Effector CD8-positive, alpha-beta T cell (primary cell): ENCODE measurements around the gene ADAR.

Source experiments
- DNase-seq: peaks from one replicate; lab custom pipeline; 2025; lab: John Stamatoyannopoulos, UW

The ADAR gene

DNA sequence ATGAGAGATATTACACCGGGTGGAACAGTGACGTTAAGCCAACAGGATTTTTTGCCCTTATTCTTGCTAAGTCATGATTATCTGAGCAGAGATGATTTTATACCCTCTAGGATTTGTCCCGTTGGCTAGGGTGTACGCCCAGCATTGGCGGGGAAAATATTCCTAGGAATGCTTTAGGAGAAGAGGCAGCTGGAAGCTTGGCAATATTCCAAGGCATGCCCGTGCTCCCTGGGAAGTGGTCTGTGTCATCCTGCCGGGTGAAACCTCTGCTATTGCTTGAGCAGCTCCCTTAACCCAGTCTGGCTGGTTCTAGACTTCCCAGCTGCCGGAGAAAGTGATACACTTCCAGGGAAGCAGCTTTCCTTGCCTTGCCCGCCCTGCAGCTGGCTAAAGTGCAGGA is 24.2 kb downstream of the ADAR start:
- DNase-seq = no peak

DNA sequence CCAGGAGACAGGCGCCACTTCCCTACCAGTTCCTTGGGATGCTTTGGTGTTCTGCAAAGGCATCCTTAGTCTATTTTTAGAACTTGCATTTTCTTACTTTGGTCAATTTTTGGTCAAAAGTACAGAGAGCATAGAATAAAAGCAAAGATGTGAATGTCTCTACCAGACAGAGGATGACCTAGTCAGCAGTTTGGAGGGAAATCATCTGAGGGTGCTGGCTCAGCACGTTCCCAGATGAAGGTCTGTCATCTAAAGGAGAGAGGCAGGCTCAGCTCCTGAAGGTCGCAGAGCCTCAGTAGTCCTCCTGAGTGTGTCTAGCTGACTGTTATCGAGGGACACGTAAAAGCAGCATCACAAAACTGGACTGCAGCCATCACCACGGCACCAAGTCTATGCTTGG is 25.1 kb downstream of the ADAR start:
- no peak for DNase-seq

DNA sequence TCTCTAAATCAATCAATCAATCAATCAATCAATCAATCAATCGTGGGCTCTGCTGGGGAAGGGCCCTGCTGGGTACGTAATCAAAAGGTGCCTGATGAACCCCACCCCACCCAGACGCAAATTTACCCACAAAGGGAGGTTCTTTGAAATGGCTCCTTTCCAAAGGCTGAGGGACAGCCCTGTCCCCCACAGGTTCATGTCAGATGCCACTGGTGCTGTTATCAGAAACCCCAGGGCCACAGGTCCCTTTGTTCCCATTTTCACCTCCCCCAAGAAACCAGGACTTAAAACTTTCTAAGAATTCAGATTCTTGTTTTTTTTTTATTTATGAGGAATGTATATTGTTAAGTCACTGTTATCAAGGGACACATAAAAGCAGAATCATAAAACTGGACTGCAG is 26.2 kb downstream of the ADAR start:
- DNase-seq = no peak

DNA sequence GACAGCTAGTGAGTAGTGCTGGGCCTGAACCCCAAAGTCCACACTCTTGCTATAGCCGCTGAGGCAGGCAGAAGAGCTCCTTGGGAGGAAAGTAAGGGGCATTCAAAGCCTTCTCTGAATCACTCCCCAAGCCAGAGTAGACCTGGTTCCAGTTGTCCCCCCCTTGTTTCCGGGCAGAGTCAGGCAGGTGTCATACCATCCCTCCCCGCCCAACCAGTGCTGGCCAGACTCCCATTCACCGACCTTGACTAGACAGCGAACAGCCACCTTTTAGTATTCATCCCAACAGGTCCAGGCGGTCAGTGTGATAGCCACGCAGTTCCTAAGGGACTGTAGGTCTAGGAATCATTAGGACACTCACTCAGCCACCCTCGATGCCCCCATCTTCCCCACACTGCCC is 28.6 kb downstream of the ADAR start:
- no peak for DNase-seq

DNA sequence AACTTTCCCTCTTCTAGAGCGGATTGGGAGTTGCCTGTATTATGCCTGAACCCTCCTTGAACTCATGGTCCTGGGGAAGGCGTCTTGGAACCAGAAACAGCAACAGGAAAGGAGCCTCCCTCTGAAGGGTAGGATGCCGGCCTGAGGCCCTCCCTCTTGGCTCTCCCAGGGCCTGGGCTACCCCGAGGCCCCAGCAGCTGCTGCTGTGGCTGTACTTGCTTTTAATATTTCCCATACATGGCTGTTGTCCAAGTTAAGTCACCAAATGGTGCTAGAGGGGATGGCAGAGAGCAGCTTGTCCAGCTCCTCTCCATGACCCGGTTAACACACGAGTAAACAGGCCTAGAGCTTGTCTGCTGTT is 29.9 kb downstream of the ADAR start:
- no peak for DNase-seq

DNA sequence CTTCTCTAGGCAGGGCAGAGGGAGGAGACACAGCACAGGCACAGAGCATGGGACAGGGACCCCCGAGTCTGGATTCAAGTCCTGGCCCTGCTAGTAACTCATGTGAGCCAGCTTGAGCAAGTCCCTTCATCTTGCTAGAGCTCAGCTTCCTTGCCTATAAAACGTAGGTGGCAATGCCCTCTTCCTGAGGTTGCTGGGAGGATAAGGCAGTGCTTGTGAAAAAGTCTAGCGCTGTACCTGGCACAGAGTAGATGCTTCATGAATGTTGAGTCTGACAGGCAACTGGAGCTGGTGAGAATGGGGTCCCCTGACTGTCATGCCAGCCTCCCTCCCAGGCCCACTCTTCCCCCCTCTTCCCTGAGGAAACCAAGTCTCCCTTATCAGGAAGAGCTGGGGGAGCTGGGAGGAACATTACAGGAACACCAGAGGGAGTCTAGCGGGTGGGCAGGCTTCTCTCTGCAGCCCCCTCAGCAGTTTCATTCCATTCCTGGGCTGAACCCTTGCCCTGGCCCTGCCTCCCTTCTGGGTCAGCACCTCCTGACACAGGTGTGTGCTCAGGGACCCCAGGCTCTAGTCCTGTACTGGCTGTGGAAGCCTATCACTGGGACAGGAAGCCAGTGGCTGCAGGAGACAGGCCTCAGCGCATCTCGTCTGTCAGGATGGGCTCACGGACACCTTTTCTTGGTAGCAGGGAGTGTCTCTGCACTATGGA is 30.5 kb downstream of the ADAR start:
- no peak for DNase-seq

DNA sequence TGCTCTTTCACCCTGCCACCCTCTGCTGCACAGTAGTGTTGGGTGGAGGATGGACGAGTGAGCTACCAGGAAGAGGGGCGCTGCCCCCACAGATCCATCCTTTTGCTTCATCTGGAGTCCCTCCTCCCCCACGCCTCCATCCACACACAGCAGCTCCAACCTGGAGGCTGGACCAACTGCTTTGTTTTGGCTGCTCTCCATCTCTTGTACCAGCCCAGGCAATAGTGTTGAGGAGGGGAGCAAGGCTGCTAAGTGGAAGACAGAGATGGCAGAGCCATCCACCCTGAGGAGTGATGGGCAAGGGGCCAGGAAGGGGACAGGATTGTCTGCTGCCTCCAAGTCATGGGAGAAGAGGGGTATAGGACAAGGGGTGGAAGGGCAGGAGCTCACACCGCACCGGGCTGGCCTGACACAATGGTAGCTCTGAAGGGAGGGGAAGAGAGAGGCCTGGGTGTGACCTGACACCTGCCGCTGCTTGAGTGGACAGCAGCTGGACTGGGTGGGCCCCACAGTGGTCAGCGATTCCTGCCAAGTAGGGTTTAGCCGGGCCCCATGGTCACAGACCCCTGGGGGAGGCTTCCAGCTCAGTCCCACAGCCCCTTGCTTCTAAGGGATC is 31.9 kb downstream of the ADAR start:
- no peak for DNase-seq

DNA sequence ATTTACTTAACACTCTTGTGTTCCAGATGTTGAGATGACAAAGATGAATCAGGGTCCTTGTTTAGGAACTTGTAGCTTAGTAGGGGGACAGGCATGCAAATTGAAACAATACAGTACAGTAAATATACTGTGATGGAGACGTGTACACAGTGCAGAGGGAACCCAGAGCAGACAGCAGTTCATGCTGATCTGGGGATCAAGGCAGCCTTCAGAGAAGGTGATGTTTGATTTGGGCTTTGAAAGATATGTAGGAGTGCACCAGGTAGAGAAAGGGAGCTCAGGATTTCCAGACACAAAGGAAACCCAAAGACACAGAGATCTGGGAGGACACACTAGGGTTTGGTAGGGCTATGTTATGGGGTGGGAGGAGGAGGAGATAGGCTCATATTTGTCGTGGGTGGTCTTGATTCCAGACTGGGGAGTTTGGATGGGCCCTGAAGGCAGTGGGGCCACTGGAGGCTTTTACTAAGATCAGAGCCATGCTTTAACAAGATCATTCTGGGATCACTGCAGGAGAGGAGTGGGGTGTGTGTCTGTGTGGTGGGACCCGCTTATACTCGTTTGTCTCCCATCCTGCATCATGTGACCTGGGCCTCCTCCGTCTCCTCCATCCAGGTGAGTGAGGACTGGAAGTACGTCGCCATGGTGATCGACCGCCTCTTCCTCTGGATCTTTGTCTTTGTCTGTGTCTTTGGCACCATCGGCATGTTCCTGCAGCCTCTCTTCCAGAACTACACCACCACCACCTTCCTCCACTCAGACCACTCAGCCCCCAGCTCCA is 32.6 kb downstream of the ADAR start:
- DNase-seq = no peak

DNA sequence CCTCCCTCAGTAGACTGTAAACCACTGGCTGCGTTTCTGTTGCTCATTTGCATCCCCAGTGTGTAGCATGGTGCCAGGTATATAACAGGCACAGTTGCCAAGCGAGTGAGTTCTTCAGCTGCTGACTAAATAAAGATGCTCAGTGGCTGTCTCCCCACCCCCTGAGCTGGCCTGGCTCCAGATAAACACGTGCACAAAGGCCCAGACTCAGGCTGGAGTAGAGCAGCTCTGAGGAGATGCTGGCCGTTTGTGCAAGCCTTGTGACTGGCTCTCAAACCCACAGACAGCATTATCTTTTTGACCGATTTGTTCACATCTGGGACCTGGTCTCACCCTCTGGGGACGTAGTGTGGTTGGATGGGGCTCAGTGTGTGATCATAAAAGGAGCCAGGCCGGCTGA is 33.3 kb downstream of the ADAR start:
- DNase-seq = no peak

DNA sequence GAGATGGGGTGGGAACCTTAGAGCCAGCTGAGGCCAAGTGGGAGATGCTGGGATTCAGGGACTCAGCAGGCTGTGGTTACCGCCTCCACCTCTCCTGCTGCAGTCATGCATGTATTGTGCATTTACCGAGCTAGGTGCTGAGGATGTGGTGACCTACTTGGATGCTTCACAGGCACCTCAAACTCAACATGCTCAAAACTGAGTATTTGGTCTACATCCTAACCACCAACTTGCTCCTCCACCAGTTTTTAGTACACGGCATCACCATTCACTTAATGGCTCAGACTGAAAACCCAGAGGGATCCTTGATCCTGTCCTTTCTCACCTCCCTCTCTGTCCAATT is 34.8 kb downstream of the ADAR start:
- DNase-seq = no peak

DNA sequence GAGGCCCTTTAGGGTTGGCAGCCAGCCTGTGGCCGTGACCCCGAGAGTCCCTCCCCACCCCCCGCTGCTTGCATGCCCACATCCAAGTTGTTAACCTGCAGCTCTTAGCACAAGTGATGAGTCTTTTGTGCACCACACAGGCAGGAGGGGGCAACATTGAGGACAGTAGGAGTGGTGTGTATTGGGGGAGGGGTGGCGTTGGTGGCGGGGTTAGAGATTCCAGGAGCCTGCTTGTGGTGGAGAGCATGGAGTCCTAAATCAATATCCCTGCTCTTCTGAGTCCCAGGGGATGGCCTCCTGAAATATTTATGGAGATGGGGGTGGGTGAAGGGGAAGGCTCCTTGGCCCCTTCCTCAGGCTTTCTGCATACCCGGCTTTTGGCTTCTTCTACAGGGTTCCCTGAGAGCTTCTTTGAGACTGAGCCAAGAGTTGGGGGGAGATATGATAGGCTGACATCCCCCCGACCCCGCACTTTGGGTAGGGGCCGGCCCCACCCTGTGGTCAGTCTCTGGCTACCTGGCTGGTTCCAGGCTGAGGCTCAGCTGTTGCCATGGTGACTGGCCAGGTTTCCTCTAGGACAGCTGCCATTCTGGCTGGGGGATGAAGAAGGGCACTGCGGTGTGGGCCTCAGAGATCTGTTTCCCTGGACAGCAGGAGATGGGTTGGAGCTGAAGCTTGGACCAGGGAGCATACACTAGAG is 35.4 kb downstream of the ADAR start:
- DNase-seq = no peak

DNA sequence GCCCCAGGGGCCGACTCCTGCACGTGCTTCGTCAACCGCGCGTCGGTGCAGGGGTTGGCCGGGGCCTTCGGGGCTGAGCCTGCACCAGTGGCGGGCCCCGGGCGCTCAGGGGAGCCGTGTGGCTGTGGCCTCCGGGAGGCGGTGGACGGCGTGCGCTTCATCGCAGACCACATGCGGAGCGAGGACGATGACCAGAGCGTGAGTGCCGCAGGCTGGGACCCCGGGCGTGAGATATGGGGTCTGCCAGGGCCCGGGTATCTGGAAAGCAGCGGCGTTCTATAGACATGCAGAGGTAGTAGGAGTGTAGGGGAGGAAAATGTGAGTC is 36.1 kb downstream of the ADAR start:
- no peak for DNase-seq

DNA sequence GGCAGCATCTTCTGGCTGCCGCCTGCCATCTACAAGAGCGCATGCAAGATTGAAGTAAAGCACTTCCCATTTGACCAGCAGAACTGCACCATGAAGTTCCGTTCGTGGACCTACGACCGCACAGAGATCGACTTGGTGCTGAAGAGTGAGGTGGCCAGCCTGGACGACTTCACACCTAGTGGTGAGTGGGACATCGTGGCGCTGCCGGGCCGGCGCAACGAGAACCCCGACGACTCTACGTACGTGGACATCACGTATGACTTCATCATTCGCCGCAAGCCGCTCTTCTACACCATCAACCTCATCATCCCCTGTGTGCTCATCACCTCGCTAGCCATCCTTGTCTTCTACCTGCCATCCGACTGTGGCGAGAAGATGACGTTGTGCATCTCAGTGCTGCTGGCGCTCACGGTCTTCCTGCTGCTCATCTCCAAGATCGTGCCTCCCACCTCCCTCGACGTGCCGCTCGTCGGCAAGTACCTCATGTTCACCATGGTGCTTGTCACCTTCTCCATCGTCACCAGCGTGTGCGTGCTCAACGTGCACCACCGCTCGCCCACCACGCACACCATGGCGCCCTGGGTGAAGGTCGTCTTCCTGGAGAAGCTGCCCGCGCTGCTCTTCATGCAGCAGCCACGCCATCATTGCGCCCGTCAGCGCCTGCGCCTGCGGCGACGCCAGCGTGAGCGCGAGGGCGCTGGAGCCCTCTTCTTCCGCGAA is 36.6 kb downstream of the ADAR start:
- no peak for DNase-seq

DNA sequence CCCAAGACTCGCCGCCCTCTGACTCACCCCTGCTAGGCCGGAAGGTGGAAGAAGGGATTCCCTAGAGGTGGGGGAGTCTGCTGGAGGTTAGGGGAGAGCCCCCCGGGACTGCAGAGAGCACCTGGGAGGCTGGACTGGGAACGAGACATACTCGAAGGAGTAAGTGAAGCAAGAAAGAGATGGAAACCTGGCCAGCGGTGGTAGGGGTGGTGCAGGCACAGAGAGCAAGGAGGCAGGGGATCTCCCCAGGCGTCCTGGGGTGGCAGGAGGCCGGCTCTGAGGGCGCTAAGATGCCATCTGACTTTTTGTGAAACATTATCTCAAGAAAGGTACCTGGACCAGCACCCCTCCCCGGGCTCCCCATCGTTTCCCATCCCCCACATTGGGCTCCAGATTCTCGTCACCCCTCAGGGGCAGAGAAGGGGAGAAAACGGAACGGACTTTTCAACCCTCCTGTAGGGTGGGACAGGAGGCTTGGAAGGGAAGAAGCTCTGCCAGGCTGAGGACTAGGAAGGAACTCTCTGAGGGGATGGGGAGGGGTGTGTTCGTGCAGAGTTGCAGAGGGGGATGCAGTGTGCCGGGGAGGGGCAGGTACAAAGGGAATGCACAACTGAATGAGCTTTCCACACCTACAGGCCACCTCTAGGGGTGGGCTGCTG is 39.7 kb downstream of the ADAR start:
- DNase-seq = no peak

DNA sequence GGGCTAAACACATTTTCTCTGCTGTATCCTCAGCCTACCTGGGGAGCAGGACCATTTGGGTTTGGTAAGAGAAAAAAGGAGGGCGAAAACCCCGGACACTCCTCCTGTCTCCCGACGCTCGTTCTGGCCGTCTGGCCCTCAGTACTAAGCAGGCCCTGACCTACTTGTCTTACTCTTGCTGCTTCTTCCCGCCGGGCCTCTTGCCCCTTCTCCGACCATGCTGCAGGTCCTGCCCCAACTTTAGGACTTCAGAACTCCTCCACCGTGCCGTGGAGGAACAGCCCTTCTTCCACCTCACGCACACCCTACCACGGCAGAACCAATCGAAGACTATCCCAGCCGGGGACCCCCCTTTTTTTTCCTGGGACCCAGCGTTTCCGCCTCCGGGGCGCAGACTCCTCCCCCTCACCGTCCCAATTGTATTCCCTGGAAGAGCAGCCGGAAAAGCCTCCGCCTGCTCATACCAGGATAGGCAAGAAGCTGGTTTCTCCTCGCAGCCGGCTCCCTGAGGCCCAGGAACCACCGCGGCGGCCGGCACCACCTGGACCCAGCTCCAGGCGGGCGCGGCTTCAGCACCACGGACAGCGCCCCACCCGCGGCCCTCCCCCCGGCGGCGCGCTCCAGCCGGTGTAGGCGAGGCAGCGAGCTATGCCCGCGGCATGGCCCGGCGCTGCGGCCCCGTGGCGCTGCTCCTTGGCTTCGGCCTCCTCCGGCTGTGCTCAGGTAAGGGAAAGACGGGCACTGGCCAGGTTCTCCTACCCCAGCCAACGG is 40.4 kb downstream of the ADAR start, which contains the start of gene CHRNB2:
Gene CHRNB2 (plus strand): TSS at position 393 of the 771 bp plus-strand sequence. CDS start 267 bp downstream, at position 660.
- peak; percentile 53 for DNase-seq

DNA sequence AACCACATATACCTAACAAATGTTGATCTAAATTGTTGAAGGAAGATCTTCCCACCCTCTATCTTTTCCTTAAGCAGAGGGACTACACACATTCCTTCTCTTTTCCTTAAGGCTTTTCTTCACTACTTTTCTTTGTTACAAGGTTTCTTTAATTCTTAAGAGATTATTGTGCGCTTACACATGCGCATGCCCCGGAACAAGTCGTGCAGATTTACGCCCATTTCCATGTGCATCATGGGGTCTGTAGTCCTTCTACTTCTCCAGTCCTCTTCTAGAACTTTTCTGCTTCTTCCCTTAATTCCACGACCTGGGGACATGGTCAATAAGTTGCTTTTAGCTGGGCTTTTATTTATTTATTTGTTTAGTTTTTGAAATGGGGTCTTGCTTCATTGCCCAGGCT is 42.1 kb downstream of the ADAR start:
- DNase-seq = no peak

DNA sequence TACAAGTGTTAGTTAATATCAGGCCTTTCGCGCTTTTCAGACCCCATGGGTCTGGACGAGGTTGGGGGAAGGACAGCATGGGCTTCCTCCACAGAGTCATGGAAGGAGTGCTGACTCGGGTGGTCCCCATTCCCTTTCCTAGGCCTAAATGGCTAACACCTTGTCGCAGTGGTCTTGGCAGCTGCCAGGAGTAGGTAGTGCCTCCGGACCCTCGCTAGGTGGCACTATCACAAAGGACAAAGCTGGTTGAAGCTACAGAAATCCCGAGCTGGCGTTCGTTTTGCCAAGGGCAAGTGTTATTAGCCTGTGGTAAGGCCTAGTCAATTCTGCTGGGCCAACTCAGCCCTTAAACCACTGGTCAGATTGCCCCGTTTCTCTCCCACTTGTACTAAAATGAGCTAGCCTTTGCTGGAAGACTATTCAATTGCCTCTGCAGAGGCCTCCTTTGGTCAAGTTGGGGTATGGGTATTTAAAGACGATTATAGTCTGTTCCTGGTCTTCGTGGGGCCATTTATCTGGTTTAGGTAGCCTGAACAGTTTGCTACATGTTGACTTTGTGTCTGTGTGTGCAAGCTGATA is 48.4 kb downstream of the ADAR start:
- peak; percentile 68 for DNase-seq

DNA sequence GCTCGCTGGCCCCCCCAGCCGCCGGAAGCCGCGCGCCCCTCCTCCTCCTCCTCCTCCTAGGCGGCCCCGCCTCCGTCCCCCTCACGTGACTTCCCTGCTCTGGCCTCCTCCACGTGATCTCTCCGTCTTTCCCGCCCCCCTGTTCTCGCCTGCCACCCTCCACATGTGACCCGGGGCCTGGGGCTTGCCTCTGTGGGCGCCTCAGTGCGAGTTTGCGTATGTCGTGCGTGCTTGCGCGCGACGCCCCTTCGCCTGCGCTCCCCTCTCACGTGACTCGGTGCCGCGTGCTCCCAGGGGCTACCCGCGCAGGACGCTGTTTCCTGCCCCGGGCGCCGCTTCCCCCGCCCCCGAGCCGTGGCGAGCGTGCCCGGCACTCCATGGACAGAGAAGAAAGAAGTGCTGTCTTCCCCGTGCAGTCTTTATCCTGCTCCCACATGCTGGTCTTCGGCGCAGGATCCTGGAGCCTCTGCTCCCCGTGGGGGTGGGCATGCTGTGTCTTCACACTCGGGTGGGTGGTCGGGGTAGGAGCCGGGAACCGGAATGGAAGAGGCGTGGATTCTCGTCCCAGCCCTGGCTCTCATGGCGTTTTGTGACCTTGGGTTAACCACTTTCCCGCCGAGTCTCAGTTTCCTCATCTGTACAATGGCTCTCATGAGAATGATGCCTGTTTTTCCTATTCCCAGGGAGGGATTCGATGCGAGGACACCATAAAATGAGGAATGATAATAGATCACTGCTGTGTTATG is 49.1 kb downstream of the ADAR start:
- peak; percentile 99 for DNase-seq

DNA sequence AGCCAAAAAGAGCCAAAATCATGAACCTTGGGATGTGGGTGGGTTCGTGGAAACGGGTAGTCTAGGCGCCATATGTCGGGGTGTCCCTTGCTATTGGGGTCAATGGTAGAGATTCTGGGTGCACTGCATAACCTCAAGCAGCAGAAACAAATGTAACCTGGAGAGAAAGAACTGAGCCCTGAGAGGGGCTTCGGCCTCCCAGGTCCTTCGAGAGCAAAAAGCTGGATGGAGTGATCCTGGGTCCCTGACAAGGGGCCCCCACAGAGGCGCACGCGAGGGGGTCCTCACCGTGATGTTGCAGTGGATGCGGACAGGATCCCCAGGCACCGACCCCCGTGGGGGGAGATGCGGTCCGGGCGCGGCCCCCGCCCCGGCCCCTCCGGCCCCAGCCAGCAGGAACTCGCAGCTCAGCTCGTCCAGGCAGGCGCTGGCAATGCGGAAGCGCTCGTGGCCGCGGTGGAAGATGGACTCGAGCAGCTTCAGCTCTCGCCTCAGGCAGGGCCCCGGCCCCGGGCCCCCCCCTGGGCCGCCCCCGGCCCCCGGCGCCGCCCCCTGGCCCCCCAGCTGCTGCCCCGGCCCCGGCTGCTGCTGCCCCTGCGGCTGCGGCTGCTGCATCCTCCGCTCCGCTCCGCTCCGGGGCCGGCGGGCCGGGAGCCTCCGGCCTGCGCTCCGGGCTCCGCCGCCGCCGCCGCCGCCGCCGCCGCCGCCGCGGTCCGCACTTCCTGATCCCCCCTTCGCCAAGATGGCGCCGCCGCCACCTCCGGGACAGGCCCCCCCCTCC is 49.9 kb downstream of the ADAR start, which contains the start of gene UBE2Q1:
Gene UBE2Q1 (minus strand): TSS at position 724 of the 781 bp plus-strand sequence. CDS start 109 bp downstream, at position 615.
- peak; percentile 33 for DNase-seq
